ENCODE measurements around the gene ARHGAP42. TPM values are rescaled to one million over a fixed set of nuclear protein-coding genes. Genes with fewer than 3 reads are reported as not detected.

Gene ARHGAP42
- polyA plus RNA-seq, 1 donor (not counting 4 experiments of a cell fraction or from before 2014, with no cell fraction given), result 5.5 TPM

DNA sequence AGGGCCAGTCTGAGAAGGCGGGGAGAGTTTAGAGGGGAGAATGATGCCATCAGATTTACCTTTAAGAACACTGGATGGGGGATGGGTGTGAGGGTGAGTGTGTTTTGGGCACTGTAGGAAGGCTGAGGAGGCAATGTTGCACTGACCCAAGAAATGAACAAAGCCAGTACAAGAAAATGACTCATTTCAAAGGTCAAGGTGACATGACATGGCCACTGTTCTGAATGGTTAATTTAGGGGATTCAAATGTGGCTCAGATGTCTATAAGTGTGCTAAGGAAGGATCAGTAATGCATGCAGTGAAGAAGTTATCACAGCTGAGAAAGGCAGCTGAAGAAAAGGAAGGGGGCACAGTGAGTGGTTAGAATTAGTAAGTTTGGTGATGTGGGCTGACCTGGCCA, 312.7 kb downstream of the ARHGAP42 start:
- no peak overlapping the region for H2AFZ ChIP-seq (ENCODE audit: control insufficient read depth, low read length)

DNA sequence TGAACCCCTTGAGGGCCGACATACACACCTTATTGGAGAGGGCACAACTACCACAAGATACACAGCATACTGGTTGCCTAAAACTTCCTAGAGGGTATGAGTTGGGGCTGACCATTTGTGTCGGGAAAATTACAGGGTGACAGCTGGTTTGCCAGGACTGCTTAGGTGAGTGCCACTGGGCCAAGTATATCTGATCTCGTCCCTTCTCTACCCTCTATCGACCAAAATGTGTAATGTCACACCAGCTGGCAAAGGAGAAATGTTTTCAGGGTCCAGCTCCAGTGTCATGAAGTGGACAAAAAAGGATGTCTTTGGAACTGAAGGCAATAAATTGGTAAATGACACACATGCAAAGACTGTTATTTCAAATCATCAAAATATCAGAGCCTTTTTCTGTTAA, 316.4 kb downstream of the ARHGAP42 start:
- Histone ChIP-seq H4K20me1 (ENCODE audit: control insufficient read depth, extremely low read depth, insufficient read depth, low read length) (no peaks in the 10 kb centered on the region), H2AFZ (ENCODE audit: control insufficient read depth, low read length) (no peak overlapping the region), H3K9me3 (ENCODE audit: control insufficient read depth, low read depth, low read length) (no peaks in the 10 kb centered on the region), H3K36me3 (ENCODE audit: control insufficient read depth in 2 of 2, extremely low read depth in 1 of 2, insufficient read depth in 2 of 2, low read length in 2 of 2) (no peaks in the 10 kb centered on the region), H3K27ac (ENCODE audit: control insufficient read depth, insufficient read depth, low read length) (no peak overlapping the region), H3K4me2 (ENCODE audit: control insufficient read depth, extremely low read depth, insufficient read depth, low read depth, low read length) (no peak overlapping the region), H3K9ac (ENCODE audit: control insufficient read depth, extremely low read depth, insufficient read depth, low read length) (no peak overlapping the region), H3K9me1 (ENCODE audit: control insufficient read depth, extremely low read depth, insufficient read depth, low read length) (no peaks in the 10 kb centered on the region), H3K4me1 (ENCODE audit: control insufficient read depth, extremely low read depth, insufficient read depth, low read length) (no peaks in the 10 kb centered on the region), H3K79me2 (ENCODE audit: control insufficient read depth, insufficient read depth, low read length) (no peaks in the 10 kb centered on the region), H3K4me3 (ENCODE audit: control insufficient read depth in 2 of 3, extremely low read depth in 1 of 3, insufficient read depth in 2 of 3, low read depth in 1 of 3, low read length in 3 of 3) (no peak overlapping the region), H3K27me3 (ENCODE audit: control insufficient read depth, extremely low read depth, insufficient read depth, low read length) (no peaks in the 10 kb centered on the region)
- dilution Hi-C loops (cut with MboI; ENCODE audit: extremely low pct_ligation_motif_present, low sequenced_read_pairs), result no loop called here
- no peak for TF ChIP-seq EZH2 (IDR thresholded peaks at IDR 0.05; ENCODE audit: low read length)
- TF ChIP-seq, protein P1, sequence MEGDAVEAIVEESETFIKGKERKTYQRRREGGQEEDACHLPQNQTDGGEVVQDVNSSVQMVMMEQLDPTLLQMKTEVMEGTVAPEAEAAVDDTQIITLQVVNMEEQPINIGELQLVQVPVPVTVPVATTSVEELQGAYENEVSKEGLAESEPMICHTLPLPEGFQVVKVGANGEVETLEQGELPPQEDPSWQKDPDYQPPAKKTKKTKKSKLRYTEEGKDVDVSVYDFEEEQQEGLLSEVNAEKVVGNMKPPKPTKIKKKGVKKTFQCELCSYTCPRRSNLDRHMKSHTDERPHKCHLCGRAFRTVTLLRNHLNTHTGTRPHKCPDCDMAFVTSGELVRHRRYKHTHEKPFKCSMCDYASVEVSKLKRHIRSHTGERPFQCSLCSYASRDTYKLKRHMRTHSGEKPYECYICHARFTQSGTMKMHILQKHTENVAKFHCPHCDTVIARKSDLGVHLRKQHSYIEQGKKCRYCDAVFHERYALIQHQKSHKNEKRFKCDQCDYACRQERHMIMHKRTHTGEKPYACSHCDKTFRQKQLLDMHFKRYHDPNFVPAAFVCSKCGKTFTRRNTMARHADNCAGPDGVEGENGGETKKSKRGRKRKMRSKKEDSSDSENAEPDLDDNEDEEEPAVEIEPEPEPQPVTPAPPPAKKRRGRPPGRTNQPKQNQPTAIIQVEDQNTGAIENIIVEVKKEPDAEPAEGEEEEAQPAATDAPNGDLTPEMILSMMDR (optimal IDR thresholded peaks at IDR 0.05 in 1 of 3, IDR thresholded peaks at IDR 0.05 in 1 of 3, conservative IDR thresholded peaks at IDR 0.05 in 1 of 3; ENCODE audit: extremely low read depth in 1 of 3, insufficient read depth in 2 of 3, low read length in 3 of 3), result peak in 1 of 3 experiments; percentile 13
- no peak for FAIRE-seq
- DNase-seq (ENCODE audit: low read depth, low spot score), result no peak

More for the DNA sequence above, 312.7 kb downstream of the ARHGAP42 start:
- no peaks in the 10 kb centered on the region for H3K9me3 ChIP-seq (ENCODE audit: control insufficient read depth, low read depth, low read length)
- no peak overlapping the region for H3K9ac ChIP-seq (ENCODE audit: control insufficient read depth, extremely low read depth, insufficient read depth, low read length)
- H3K36me3 ChIP-seq (ENCODE audit: control insufficient read depth in 2 of 2, extremely low read depth in 1 of 2, insufficient read depth in 2 of 2, low read length in 2 of 2), result no peaks in the 10 kb centered on the region
- DNase-seq (ENCODE audit: low read depth, low spot score), result no peak
- H3K9me1 ChIP-seq (ENCODE audit: control insufficient read depth, extremely low read depth, insufficient read depth, low read length), result no peaks in the 10 kb centered on the region
- no peaks in the 10 kb centered on the region for H3K27me3 ChIP-seq (ENCODE audit: control insufficient read depth, extremely low read depth, insufficient read depth, low read length)
- no peaks in the 10 kb centered on the region for H4K20me1 ChIP-seq (ENCODE audit: control insufficient read depth, extremely low read depth, insufficient read depth, low read length)
- H3K27ac ChIP-seq (ENCODE audit: control insufficient read depth, insufficient read depth, low read length), result no peak overlapping the region
- FAIRE-seq, result no peak
- no peaks in the 10 kb centered on the region for H3K79me2 ChIP-seq (ENCODE audit: control insufficient read depth, insufficient read depth, low read length)
- H3K4me3 ChIP-seq (ENCODE audit: control insufficient read depth in 2 of 3, extremely low read depth in 1 of 3, insufficient read depth in 2 of 3, low read depth in 1 of 3, low read length in 3 of 3), result no peak overlapping the region
- dilution Hi-C loops (cut with MboI; ENCODE audit: extremely low pct_ligation_motif_present, low sequenced_read_pairs), result no loop called here
- no peaks in the 10 kb centered on the region for H3K4me1 ChIP-seq (ENCODE audit: control insufficient read depth, extremely low read depth, insufficient read depth, low read length)
- no peak overlapping the region for H3K4me2 ChIP-seq (ENCODE audit: control insufficient read depth, extremely low read depth, insufficient read depth, low read depth, low read length)
- TF ChIP-seq, protein P1 (optimal IDR thresholded peaks at IDR 0.05 in 1 of 3, IDR thresholded peaks at IDR 0.05 in 1 of 3, conservative IDR thresholded peaks at IDR 0.05 in 1 of 3; ENCODE audit: extremely low read depth in 1 of 3, insufficient read depth in 2 of 3, low read length in 3 of 3), result no peak
- no peak for TF ChIP-seq EZH2 (IDR thresholded peaks at IDR 0.05; ENCODE audit: low read length)
